K562 treated with DMSO at 1 percent for 4 hours (cell line): ENCODE results near the gene IL34. TPM values are rescaled to one million over a fixed set of nuclear protein-coding genes. Genes with fewer than 3 reads are reported as not detected.

Experiments
- total RNA-seq: library from RNA; unstranded; fragments of 300-600 nt; gene quantifications from 2 replicates; pipeline ENCODE4 v1.2.3, GENCODE V29; 2022; ENCODE audit not compliant: insufficient read depth

IL34 gene
- not detected in 2 replicates for total RNA-seq

DNA sequence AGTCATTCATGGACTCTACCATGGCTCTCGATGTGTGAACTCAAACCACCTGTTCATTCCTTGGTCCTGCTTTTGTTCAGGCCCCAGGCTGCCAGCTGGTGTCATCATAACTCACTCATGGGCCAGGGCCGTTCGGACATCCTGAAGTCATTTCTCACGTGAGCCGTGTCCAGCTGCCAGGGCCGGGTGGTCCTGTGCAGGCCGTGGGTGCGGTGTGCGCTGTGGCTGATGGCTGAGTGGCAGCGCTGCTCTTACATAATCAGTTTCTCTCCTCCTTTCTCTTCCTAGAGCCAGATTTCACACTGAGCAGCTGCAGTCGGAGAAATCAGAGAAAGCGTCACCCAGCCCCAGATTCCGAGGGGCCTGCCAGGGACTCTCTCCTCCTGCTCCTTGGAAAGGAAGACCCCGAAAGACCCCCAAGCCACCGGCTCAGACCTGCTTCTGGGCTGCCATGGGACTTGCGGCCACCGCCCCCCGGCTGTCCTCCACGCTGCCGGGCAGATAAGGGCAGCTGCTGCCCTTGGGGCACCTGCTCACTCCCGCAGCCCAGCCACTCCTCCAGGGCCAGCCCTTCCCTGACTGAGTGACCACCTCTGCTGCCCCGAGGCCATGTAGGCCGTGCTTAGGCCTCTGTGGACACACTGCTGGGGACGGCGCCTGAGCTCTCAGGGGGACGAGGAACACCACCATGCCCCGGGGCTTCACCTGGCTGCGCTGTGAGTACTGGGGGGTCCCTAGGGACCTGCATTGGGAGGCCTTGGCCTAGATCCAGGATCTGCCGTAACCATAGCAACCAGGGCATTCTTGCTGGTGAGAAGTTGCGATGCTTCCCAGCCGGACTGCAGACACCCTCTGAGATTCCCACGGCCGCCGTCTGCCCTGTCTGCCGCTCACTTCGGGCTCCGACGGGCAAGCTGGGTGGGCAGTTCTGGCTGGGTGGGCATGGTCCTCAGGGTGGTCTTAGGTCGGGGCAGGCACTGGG is at the start of gene IL34:
Gene IL34 (plus strand): TSS at position 300 of the 982 bp plus-strand sequence. CDS start 389 bp downstream, at position 689.

DNA sequence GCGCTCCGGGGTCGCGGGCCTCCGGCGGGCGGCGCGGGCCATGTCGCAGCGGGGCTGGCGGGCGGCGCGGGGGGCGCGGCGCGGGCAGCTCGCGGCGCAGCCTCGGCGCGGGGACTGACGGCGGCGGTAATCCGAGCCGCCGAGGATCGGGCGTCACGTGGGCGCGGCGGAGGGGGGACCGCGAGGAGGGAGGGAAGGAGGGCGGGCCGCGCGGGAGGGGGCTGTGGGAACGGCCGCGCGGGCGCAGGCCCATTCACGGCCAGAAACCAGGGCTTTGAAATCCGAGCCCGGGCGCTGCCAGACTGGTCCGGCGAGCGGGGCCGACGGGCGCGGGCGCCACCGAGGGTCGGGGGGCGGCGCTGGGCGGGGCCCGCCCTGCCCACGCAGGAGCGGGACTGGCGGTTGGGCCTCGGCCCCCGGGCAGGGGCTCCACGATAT is 39.6 kb downstream of the IL34 start, which contains the start of gene MTSS2:
Gene MTSS2 (minus strand): TSS at position 116 of the 438 bp plus-strand sequence. CDS start 262 bp downstream, outside the sequence.

Other genes starting within 250 kb of the IL34 start
- 59.7 and 73.3 TPM in 2 replicates for gene ST3GAL2, start 207.5 kb upstream of the IL34 start, total RNA-seq
- gene FCSK, start 192.0 kb upstream of the IL34 start, total RNA-seq = 8.0 and 11.8 TPM in 2 replicates
- gene COG4, start 123.0 kb upstream of the IL34 start, total RNA-seq = 56.1 and 58.6 TPM in 2 replicates
- gene SF3B3, start 122.7 kb upstream of the IL34 start, total RNA-seq = 47.1 and 50.9 TPM in 2 replicates
- gene MTSS2, start 39.5 kb downstream of the IL34 start, total RNA-seq = 46.8 and 58.1 TPM in 2 replicates
- 34.9 and 43.9 TPM in 2 replicates for gene VAC14, start 154.6 kb downstream of the IL34 start, total RNA-seq